GM18519 (cell line): Measurements from ENCODE around the gene ADAMTS17.
"Not testable (repeated sequence)": the region's sequence is repeated elsewhere in the genome, so short reads cannot be mapped to it uniquely, and the experiment has no call there.

Experiments used
- ATAC-seq: cut with Tn5 transposase; IDR thresholded peaks from one replicate; pipeline ENCODE4 v1.9.1; 2021; ENCODE audit warnings: mild to moderate bottlenecking, moderate library complexity; ENCODE audit not compliant: unreplicated experiment, low FRiP score

Gene ADAMTS17

GRCh38 chr15:100341239-100341749 is 481 bp downstream of the ADAMTS17 start:
- no peak for ATAC-seq

- ATAC-seq: no peak
Observed at GRCh38 chr15:100340721-100341238, 995 bp downstream of the ADAMTS17 start.

GRCh38 chr15:100339999-100340398 is 1.8 kb downstream of the ADAMTS17 start:
- no peak for ATAC-seq

- not testable (repeated sequence) for ATAC-seq
Observed at GRCh38 chr15:100339451-100339850, 2.3 kb downstream of the ADAMTS17 start.

GRCh38 chr15:100338971-100339444 is 2.8 kb downstream of the ADAMTS17 start:
- peak; percentile 41 for ATAC-seq

- no peak for ATAC-seq
Observed at GRCh38 chr15:100338247-100338646, 3.5 kb downstream of the ADAMTS17 start.

GRCh38 chr15:100337096-100338044 is 4.4 kb downstream of the ADAMTS17 start:
- ATAC-seq: no peak

GRCh38 chr15:100336061-100336460 is 5.7 kb downstream of the ADAMTS17 start:
- ATAC-seq: no peak

GRCh38 chr15:100335335-100335999 is 6.3 kb downstream of the ADAMTS17 start:
- no peak for ATAC-seq

- no peak for ATAC-seq
Observed at GRCh38 chr15:100334905-100335304, 6.9 kb downstream of the ADAMTS17 start.

- no peak for ATAC-seq
Observed at GRCh38 chr15:100334456-100334855, 7.3 kb downstream of the ADAMTS17 start.

GRCh38 chr15:100334015-100334414 is 7.8 kb downstream of the ADAMTS17 start:
- no peak for ATAC-seq

GRCh38 chr15:100333236-100333635 is 8.5 kb downstream of the ADAMTS17 start:
- ATAC-seq: no peak

- no peak for ATAC-seq
Observed at GRCh38 chr15:100332721-100333120, 9.1 kb downstream of the ADAMTS17 start.

- ATAC-seq: no peak
Observed at GRCh38 chr15:100332231-100332630, 9.5 kb downstream of the ADAMTS17 start.

GRCh38 chr15:100330629-100331215 is 11.1 kb downstream of the ADAMTS17 start:
- no peak for ATAC-seq

- no peak for ATAC-seq
Observed at GRCh38 chr15:100330221-100330620, 11.6 kb downstream of the ADAMTS17 start.

GRCh38 chr15:100328796-100329195 is 13.0 kb downstream of the ADAMTS17 start:
- ATAC-seq: no peak

GRCh38 chr15:100318880-100319279 is 22.9 kb downstream of the ADAMTS17 start:
- no peak for ATAC-seq

GRCh38 chr15:100314809-100315400 is 26.9 kb downstream of the ADAMTS17 start:
- ATAC-seq: no peak
